GM18909 (cell line): ENCODE measurements around the gene DIP2B.

Experiments used
- ATAC-seq: cut with Tn5 transposase; IDR thresholded peaks from one replicate; pipeline ENCODE4 v1.9.1; 2021; ENCODE audit warnings: mild to moderate bottlenecking; ENCODE audit not compliant: unreplicated experiment, poor library complexity

DIP2B gene

GRCh38 chr12:50609292-50609874, 104.6 kb downstream of the DIP2B start:
- ATAC-seq, result no peak

- ATAC-seq, result no peak
These were observed 105.4 kb downstream of the DIP2B start for GRCh38 chr12:50610171-50610570.

GRCh38 chr12:50611021-50611744, 106.4 kb downstream of the DIP2B start:
- no peak for ATAC-seq

GRCh38 chr12:50612882-50613281, 108.1 kb downstream of the DIP2B start:
- ATAC-seq, result no peak

- no peak for ATAC-seq
These were observed 108.7 kb downstream of the DIP2B start for GRCh38 chr12:50613463-50613862.

GRCh38 chr12:50614167-50614759, 109.5 kb downstream of the DIP2B start:
- no peak for ATAC-seq

- no peak for ATAC-seq
These were observed 110.5 kb downstream of the DIP2B start for GRCh38 chr12:50615145-50615906.

GRCh38 chr12:50615907-50616296, 111.1 kb downstream of the DIP2B start:
- no peak for ATAC-seq

- no peak for ATAC-seq
These were observed 112.9 kb downstream of the DIP2B start for GRCh38 chr12:50617657-50618056.

- no peak for ATAC-seq
These were observed 114.3 kb downstream of the DIP2B start for GRCh38 chr12:50618864-50619609.

- no peak for ATAC-seq
These were observed 114.8 kb downstream of the DIP2B start for GRCh38 chr12:50619610-50619958.

- no peak for ATAC-seq
These were observed 115.6 kb downstream of the DIP2B start for GRCh38 chr12:50620109-50620977.

GRCh38 chr12:50620978-50621360, 116.2 kb downstream of the DIP2B start:
- no peak for ATAC-seq

- no peak for ATAC-seq
These were observed 116.9 kb downstream of the DIP2B start for GRCh38 chr12:50621399-50622300.

GRCh38 chr12:50625029-50625925, 120.5 kb downstream of the DIP2B start:
- ATAC-seq, result no peak

GRCh38 chr12:50626026-50626425, 121.2 kb downstream of the DIP2B start:
- ATAC-seq, result no peak

- no peak for ATAC-seq
These were observed 122.7 kb downstream of the DIP2B start for GRCh38 chr12:50627491-50627890.

GRCh38 chr12:50628394-50628793, 123.6 kb downstream of the DIP2B start:
- ATAC-seq, result no peak
